T follicular helper cell (primary cell): ENCODE measurements around the gene RNF144A.

Experiments used
- DNase-seq: peaks from one replicate; pipeline ENCODE4 v3.0.0-alpha.2; 2020; ENCODE audit warnings: low read depth

RNF144A gene

DNA sequence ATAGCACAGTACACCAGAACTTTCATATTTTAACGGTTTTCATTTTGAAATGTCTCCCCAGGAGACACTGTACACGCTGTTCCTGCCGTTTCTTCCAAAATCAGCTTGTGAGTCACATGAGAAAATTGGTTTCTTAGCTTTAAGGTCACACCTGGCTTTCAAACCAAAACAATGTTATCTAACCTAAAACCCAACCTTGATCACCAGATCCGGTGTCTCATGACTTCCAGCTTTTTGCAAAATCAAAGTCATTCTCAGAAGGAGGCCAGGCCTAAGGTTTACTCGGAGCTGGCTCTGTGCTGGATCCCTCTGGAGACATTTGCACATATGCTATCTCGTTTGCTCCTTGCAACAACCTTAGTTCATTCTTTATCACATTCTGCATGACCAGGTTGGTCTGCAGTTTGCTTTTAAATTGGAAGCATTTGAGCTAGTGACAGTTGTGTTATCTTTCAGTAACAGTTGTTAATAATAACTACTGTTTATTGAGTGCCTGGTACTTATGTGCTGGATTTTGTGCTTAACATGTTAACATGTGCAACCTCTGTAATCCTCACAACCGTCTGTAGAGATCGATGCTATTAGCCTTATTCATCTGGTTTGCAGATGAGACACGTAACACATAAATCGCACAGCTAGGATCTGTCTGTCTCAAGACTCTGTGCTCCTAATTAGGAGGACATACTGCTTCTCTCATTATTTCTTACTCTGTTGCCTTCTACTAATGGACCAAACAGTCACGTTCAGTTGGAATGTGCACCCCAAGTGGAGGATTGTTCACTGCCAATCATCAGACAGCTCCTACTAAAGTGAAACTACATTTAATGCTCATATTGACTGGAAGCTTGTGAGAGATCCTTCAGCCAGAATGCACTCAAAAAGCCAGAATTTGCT, 105.5 kb downstream of the RNF144A start:
- DNase-seq: no peak

GRCh38 chr2:7023542-7023941, 106.3 kb downstream of the RNF144A start:
- no peak for DNase-seq

- DNase-seq: no peak
These were observed 107.0 kb downstream of the RNF144A start for GRCh38 chr2:7024261-7024660.

DNA sequence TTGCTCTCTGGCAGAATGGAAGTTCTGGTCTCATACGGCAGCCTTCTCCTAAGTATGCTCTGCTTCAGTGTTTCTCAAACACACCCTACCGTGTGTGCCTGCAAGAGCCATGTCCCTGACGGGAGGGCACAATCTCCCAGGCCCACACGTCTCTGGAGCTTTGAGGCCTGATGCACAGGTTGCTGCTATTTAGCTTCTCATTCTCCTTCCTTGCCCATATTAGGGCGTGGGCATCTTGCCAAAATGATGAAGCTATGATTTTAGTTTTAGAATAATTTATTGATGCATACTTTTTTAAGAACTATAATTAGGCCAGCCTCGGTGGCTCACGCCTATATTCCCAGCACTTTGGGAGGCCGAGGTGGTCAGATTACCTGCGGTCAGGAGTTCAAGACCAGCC, 107.9 kb downstream of the RNF144A start:
- DNase-seq: no peak

- no peak for DNase-seq
These were observed 109.5 kb downstream of the RNF144A start for GRCh38 chr2:7026742-7027141.

DNA sequence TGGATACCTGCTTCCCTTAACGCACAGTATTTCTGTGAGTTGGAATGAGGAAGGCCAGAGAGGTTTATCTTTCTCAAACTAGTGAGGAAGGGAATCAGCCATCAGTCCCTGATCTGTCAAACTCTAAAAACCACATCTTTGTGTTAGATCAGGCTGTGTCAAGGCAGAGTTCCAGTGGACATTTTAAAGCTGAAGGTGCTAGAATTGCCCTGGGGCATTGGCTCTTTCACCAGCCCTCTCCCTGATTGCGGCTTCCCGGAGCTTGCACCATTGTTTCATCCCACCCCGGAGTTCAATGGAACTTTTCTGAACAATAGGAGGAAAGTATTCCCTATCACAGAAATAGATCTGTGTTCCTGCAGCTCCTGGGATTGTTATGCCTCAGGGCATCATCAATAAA, 110.2 kb downstream of the RNF144A start:
- no peak for DNase-seq

GRCh38 chr2:7027956-7028655, 110.9 kb downstream of the RNF144A start:
- no peak for DNase-seq

- no peak for DNase-seq
These were observed 111.6 kb downstream of the RNF144A start for GRCh38 chr2:7028846-7029245.

DNA sequence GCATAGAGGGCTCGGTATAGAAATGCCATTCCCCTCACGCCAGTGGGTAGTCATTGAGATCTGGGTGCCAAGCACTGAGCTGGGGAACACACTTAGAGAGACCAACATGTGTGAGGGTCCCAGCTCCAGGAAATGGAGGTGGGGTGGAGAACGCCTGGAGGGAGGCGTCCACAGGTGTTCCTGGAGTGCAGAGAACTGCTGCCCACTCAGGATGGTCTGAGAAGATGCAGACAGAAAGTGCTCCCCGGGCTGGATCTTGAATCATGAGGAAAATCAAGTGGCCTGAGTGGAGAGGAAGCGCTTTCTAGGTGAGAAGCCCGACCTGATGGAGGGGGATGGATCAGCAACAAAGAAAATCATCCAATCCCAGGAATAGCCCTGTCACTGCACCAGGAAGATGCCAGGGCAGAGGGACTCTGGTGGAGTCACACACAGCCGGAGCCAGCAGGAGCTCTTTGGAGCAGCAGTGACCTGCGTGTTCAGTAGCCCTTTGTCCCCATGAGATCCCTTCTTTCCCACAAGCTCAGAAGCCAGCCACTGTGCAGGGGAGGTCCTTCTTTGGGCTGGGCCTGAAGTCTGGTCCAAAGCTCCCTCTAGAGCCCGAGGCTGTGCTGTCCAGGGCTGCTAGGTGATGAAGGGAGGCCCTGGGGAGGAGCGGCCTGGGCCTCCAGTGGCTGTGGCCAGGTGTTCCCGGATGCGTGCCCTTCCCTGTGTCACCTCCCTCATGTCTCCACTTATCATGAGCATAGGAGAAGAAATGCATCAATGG, 112.3 kb downstream of the RNF144A start:
- DNase-seq: no peak

- no peak for DNase-seq
These were observed 113.6 kb downstream of the RNF144A start for GRCh38 chr2:7030810-7031209.

GRCh38 chr2:7031547-7032245, 114.5 kb downstream of the RNF144A start:
- peak; percentile 76 for DNase-seq

- no peak for DNase-seq
These were observed 115.2 kb downstream of the RNF144A start for GRCh38 chr2:7032371-7032770.

GRCh38 chr2:7033136-7033960, 116.1 kb downstream of the RNF144A start:
- no peak for DNase-seq

GRCh38 chr2:7034303-7034702, 117.1 kb downstream of the RNF144A start:
- no peak for DNase-seq

- no peak for DNase-seq
These were observed 118.7 kb downstream of the RNF144A start for GRCh38 chr2:7035884-7036283.

- DNase-seq: peak; percentile 16
These were observed 120.4 kb downstream of the RNF144A start for GRCh38 chr2:7037340-7038333.

DNA sequence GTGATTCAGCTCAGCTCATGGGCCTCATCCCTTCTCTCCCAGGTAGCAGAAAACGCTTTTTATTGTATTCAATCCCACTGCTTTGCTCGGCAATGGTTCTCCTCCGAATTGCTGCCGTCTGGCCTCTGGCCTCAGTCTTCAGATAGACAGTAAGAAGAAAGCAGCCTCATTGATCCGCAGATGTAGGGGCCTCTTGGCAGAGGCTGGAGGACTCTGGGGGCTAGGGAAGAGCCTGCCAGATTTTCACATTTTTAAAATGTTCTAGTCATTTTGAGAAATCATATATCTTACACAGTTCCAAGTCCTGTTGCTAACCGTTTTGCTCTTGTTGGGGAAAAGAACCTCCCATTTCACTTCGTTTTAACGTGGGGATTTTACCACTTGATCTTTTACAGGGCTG, 123.3 kb downstream of the RNF144A start:
- no peak for DNase-seq

GRCh38 chr2:7041421-7041820, 124.2 kb downstream of the RNF144A start:
- DNase-seq: no peak

DNA sequence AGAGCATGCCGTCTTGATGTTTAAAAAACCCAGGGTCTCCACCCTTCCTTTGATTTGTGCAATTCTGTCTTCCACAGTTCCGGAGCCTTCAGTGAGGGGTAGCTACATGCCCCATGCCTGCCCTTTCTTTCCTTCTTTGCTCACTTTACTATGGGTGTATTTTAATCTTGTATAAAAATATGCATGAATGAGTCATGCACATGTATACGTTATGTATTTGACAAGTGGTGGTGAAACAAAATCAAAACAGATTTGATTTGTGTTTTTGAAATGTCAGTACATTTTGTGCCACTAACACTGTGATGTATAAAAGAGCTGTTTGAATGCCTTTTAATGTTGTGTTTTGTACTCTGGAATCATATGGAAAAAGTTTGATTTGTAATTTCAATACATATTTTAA, 126.5 kb downstream of the RNF144A start:
- DNase-seq: no peak
